Effector memory CD8-positive, alpha-beta T cell (primary cell): ENCODE measurements around the gene DPY19L3.
"Not testable (repeated sequence)": the region's sequence is repeated elsewhere in the genome, so short reads cannot be mapped to it uniquely, and the experiment has no call there.

ENCODE experiments used
- ATAC-seq: fragments of 150-1000 bp; cut with Tn5 transposase; replicated peaks from 2 replicates; pipeline ENCODE4 v1.10.0; 2021; ENCODE audit warnings: mild to moderate bottlenecking, moderate library complexity
- DNase-seq, 3 experiments: peaks; one replicate each; pipeline ENCODE4 v3.0.0; 2021
- H3K27ac Mint-ChIP-seq, 2 donors: one replicate each; pipeline ENCODE4 v1.8.0; 2022; ENCODE audit warnings: mild to moderate bottlenecking in 2 of 2, mixed read lengths in 2 of 2, moderate library complexity in 2 of 2
- H3K27me3 Mint-ChIP-seq, 2 donors: one replicate each; pipeline ENCODE4 v1.8.0; 2022; ENCODE audit warnings: mixed read lengths in 2 of 2
- H3K36me3 Mint-ChIP-seq: one replicate; pipeline ENCODE4 v1.8.0; 2022; ENCODE audit warnings: mild to moderate bottlenecking, moderate library complexity, mixed read lengths; ENCODE audit not compliant: insufficient read depth
- H3K4me1 Mint-ChIP-seq, 2 donors: one replicate each; pipeline ENCODE4 v1.8.0; 2022; ENCODE audit warnings: low read depth in 2 of 2, mixed read lengths in 2 of 2
- H3K4me3 Mint-ChIP-seq, 2 donors: one replicate each; pipeline ENCODE4 v1.8.0; 2022; ENCODE audit warnings: mild to moderate bottlenecking in 2 of 2, mixed read lengths in 2 of 2, moderate library complexity in 2 of 2
- H3K9me3 Mint-ChIP-seq, 2 donors: one replicate each; pipeline ENCODE4 v1.8.0; 2022; ENCODE audit warnings: mixed read lengths in 2 of 2

Gene DPY19L3

DNA sequence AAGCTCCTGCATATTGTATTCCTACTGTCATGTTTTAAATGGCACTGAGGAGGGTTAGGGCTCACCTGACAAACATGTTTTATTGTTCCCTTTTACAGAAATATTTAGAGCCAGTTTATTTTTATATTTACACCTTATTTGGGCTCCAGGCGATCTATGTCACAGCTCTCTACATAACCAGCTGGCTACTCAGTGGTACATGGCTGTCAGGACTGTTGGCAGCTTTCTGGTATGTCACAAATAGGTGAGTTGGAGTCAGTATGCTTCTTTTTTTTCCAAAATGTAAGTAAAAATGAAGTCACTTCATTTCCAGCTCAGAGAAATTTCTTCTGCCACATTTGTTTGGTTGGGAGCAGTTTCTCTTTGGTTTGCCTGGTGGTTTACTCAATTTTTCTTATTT lies 31.5 kb downstream of the DPY19L3 start:
- Mint-ChIP-seq H3K4me3 (no peak overlapping the region), H3K27me3 (no peaks in the 10 kb centered on the region)

DNA sequence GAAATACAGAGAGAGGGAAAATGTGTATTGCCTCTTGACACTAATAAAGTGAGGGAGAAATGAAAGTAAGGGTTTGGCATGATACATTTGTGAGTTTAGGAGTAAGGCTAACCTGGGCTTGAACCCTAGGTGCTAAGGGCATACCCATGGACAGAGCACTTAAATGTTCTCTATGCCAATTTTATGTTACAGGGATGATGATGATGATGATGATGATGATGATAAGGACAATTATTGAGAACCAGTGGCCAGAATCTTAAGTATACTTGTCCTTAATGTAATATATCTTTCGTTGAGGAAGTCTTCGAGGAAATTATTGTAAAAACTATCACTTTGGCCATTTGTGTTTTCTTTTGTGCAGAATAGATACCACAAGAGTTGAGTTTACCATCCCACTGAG lies 33.2 kb downstream of the DPY19L3 start:
- H3K4me3 Mint-ChIP-seq, result no peak overlapping the region
- no peaks in the 10 kb centered on the region for H3K4me1 Mint-ChIP-seq
- ATAC-seq (no peak), DNase-seq (no peak)
- no peak overlapping the region for H3K27ac Mint-ChIP-seq
- no peaks in the 10 kb centered on the region for H3K36me3 Mint-ChIP-seq
- H3K9me3 Mint-ChIP-seq, result no peaks in the 10 kb centered on the region
- H3K27me3 Mint-ChIP-seq, result no peaks in the 10 kb centered on the region

More for the DNA sequence above, 31.5 kb downstream of the DPY19L3 start:
- no peak for DNase-seq
- no peaks in the 10 kb centered on the region for H3K4me1 Mint-ChIP-seq
- no peak overlapping the region for H3K27ac Mint-ChIP-seq
- H3K9me3 Mint-ChIP-seq, result no peaks in the 10 kb centered on the region
- ATAC-seq, result no peak
- no peaks in the 10 kb centered on the region for H3K36me3 Mint-ChIP-seq

DNA sequence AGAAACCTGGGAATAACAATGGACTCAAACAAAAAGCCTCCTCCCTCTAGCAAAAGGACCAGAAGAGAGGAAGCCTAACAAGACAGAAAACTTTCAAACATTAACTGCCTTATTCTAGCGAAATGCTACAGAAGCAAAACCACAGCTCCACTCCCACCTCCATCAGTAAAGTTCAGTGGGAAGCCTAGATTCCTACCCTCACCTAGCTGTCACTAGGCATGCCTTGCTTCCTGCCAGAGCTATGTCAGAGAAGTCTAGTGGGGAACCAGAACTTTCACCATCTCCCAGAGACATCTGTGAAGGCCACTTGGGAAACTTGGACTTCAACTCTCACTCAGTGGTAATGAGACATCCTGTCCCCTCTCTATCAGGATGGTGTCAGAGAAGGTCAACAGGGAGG lies 37.1 kb downstream of the DPY19L3 start:
- ATAC-seq (no peak), DNase-seq (no peak)
- Mint-ChIP-seq H3K27ac (no peak overlapping the region), H3K27me3 (no peaks in the 10 kb centered on the region), H3K9me3 (no peaks in the 10 kb centered on the region), H3K4me3 (no peak overlapping the region), H3K4me1 (no peaks in the 10 kb centered on the region), H3K36me3 (no peaks in the 10 kb centered on the region)

DNA sequence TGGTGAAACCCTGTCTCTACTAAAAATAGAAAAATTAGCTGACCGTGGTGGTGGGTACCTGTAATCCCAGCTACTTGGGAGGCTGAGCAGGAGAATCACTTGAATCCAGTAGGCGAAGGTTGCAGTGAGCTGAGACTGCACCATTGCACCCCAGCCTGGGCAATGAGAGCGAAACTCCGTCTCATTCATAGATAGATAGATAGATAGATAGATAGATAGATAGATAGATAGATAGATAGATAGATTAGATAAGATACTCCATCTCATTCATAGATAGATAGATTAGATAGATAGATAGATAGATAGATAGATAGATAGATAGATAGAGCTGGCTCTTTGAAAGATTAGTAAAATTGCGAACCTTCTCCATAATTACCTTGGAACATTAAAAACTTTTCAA lies 42.0 kb downstream of the DPY19L3 start:
- H3K27me3 Mint-ChIP-seq, DNase-seq, H3K36me3 Mint-ChIP-seq, ATAC-seq, H3K9me3 Mint-ChIP-seq, H3K4me1 Mint-ChIP-seq, H3K27ac Mint-ChIP-seq, H3K4me3 Mint-ChIP-seq: not testable (repeated sequence)

DNA sequence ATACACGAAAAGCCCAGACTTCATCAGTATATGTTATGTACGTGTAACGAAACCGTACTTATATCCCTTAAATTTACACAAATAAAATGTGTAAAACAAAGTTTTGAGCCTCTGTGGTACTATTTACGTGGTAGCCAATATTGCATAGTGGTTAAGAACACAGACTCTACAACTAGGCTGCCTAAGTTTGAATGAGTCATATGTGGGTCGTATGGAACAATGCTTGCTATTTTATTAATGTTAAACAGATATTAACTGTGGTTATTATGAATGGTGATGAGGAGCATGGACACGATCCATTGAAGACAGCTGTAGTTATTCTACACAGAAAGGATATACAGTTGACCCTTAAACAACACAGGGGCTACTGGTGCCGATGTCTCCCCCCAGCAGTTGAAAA lies 42.5 kb downstream of the DPY19L3 start:
- DNase-seq (no peak), ATAC-seq (no peak)
- Mint-ChIP-seq H3K9me3 (no peaks in the 10 kb centered on the region), H3K36me3 (no peaks in the 10 kb centered on the region), H3K27me3 (no peaks in the 10 kb centered on the region), H3K27ac (no peak overlapping the region), H3K4me1 (no peaks in the 10 kb centered on the region), H3K4me3 (no peak overlapping the region)

DNA sequence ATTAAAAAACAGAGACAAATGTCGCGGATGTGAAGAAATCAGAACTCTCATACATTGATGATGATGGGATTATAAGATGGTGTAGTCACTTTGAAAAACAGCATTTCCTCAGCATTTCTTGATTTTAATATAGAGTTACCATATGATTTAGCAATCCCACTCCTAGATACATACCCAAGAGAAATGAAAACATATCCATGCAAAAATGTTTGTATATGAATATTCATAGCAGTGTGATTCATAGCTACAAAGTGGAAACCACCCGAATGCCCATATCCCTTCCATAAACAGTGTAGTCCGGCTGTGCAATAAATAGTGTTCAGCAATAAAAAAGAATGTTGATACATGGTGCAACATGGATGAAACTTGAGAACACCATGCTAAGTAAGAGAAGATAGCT lies 44.6 kb downstream of the DPY19L3 start:
- Mint-ChIP-seq H3K36me3 (no peaks in the 10 kb centered on the region), H3K4me1 (no peaks in the 10 kb centered on the region), H3K4me3 (no peak overlapping the region), H3K27ac (peak overlapping the region in 1 of 2 donors; percentile 4), H3K9me3 (no peaks in the 10 kb centered on the region), H3K27me3 (no peaks in the 10 kb centered on the region)
- ATAC-seq, result no peak
- DNase-seq, result no peak

DNA sequence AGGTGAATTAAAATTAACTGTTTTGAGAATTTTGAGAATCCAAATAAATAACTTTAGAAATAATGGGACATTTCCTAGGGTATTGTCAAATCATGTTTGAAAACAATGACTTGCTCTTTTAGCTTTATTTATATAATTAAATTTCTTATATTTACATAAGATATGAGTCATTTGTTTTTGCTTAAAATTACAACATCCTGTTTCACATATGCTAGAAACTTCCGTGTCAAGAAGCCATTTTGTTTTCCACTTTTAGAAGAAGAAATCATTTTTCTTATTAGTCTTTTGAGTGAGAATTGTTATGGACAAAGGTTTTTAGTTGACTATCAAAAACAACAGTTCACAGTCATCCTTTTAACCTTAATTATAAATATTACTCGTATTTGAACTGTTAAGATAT lies 48.2 kb downstream of the DPY19L3 start:
- Mint-ChIP-seq H3K36me3 (peaks cover 4% of the 10 kb centered on the region), H3K4me3 (no peak overlapping the region), H3K9me3 (no peaks in the 10 kb centered on the region), H3K4me1 (peaks cover 0 to 7% of the 10 kb centered on the region in 2 donors), H3K27me3 (no peaks in the 10 kb centered on the region), H3K27ac (no peak overlapping the region)
- ATAC-seq, result no peak
- DNase-seq, result no peak

DNA sequence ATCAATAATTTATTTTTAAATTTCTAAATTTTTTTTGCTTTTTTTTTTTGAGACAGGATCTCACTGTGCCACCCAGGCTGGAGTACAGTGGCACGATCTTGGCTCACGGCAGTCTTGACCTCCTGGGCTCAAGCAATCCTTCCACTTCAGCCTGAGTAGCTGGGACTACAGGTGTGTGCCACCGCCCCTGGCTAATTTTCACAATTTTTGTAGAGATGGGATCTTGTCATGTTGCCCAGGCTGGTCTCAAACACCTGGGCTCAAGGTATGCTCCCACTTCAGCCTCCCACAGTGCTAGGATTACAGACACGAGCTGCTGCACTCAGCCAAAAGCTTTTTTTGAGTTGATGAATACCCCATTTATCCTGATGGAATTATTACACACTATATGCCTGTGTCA lies 50.8 kb downstream of the DPY19L3 start:
- Mint-ChIP-seq H3K27ac (no peak overlapping the region), H3K9me3 (no peaks in the 10 kb centered on the region)

DNA sequence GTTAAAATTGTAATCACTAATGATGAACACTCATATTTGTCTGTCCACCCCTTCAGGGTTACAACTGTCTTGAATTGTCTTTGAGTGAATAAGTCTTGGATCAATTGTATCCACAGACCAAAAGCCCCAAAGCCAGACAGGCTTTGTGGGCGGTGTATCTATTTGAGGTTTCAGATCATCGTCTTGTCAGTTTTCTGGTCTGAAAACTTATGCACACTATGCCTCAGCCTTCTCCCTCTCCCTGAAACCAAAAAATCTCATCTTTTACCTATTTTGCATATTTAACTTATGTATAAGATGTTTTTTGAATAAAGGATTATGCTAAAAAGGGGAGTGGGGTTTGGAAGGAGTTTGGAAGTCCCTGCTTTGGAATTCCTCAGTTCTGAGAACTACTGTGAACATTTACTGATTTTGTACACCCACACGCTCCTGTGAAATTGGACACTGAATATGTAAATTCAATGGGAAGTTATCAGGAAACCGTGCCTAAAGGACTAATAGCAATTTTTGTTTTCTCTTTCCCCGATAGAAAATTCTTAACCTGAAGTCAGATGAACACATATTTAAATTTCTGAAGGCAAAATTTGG lies 52.1 kb downstream of the DPY19L3 start:
- no peaks in the 10 kb centered on the region for H3K9me3 Mint-ChIP-seq
- H3K27me3 Mint-ChIP-seq, result no peaks in the 10 kb centered on the region
- DNase-seq, result no peak
- no peak for ATAC-seq
- H3K27ac Mint-ChIP-seq, result peak overlapping the region; percentile 53 to 88
- no peak overlapping the region for H3K4me3 Mint-ChIP-seq
- peaks cover 4% of the 10 kb centered on the region for H3K36me3 Mint-ChIP-seq
- H3K4me1 Mint-ChIP-seq, result peaks cover 0 to 18% of the 10 kb centered on the region in 2 donors

More for the DNA sequence above, 50.8 kb downstream of the DPY19L3 start:
- Mint-ChIP-seq H3K36me3 (peaks cover 4% of the 10 kb centered on the region), H3K4me3 (no peak overlapping the region), H3K27me3 (no peaks in the 10 kb centered on the region), H3K4me1 (peaks cover 0 to 18% of the 10 kb centered on the region in 2 donors)
- DNase-seq, result no peak
- no peak for ATAC-seq

DNA sequence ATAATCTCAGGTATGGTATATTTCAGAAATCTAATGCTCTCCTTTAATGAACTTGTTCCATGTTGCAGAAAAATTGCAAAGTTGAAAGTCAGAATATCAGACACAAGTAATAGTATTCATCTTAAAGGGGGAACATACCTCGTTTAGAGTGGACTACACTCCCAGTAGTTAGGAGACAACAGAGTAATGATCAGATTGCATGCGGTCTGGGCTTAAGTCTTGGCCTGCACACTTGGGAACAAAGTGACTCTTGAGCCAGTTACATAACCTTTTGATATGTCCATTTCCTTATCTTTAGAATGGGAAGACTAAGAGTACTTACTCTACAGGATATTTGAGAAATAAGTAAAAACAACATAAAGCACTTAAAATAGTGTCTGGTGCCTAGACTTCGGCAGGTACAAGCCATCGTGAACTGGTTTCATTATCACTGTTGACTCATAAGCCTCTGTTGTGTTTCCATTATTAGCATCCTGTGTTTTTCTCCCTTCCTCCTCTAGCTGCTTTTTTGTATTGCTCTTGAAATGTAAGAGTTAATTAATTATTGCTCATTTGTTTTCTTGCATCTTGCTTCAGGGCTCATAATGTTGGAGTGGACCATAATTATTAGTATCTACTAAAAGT lies 53.0 kb downstream of the DPY19L3 start:
- no peaks in the 10 kb centered on the region for H3K27me3 Mint-ChIP-seq
- H3K4me3 Mint-ChIP-seq, result peak overlapping the region in 1 of 2 donors; percentile 53
- ATAC-seq (no peak), DNase-seq (no peak)
- H3K27ac Mint-ChIP-seq, result peak overlapping the region; percentile 53 to 88
- peaks cover 4% of the 10 kb centered on the region for H3K36me3 Mint-ChIP-seq
- no peaks in the 10 kb centered on the region for H3K9me3 Mint-ChIP-seq
- H3K4me1 Mint-ChIP-seq, result peaks cover 0 to 18% of the 10 kb centered on the region in 2 donors

DNA sequence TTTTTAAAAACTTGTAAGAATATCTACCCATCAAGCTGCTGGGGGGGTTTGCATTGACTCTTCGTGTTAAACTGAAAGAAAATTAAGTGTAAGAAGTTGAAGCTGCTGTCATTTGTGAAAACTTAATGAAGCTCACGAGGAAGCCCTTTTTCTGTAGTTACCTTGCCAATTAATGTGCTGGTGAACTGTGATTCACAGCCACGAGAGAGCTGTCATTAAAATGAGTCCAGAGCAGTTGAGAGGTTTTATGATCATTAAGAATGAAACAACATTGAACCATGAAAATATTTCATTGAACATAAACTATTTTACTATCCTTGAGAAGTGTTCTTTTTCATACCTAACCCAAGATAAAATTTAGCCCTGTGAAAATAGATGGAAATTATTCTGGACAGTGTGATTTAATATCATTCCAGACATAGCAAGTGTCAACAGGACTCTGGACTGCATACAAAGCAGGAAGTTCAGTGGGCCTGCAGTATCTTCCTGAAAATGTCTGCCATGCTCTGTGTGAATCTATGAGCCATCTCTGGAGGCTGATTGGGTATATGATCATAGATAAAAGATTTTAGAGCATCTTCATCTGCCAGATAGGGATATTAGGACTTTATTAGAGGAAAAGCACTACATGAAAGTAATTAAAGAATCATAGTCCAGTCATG lies 53.8 kb downstream of the DPY19L3 start:
- Mint-ChIP-seq H3K36me3 (peaks cover 4% of the 10 kb centered on the region), H3K4me1 (peaks cover 0 to 18% of the 10 kb centered on the region in 2 donors), H3K27me3 (no peaks in the 10 kb centered on the region), H3K4me3 (peak overlapping the region in 1 of 2 donors; percentile 53), H3K27ac (peak overlapping the region; percentile 53 to 88), H3K9me3 (no peaks in the 10 kb centered on the region)
- no peak for ATAC-seq
- DNase-seq, result no peak

DNA sequence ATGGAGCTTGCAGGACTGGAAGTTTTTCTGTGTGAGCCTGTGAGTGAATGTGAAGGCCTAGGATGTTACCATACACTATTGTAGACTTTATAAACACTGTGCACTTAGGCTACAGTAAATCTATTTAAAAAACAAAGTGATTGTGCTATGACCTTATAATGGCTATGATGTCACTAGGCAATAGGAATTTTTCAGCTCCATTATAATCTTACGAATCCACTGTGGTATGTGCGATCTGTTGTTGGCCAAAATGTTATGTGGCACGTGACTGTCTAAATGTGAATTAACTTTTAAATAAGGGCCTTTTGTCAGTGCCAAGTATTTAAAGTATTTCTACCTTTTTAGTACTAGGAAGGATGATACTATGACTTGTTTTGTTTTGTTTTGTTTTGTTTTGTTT lies 54.9 kb downstream of the DPY19L3 start:
- H3K4me3 Mint-ChIP-seq, result no peak overlapping the region
- no peaks in the 10 kb centered on the region for H3K9me3 Mint-ChIP-seq
- peak overlapping the region in 1 of 2 donors; percentile 22 for H3K27ac Mint-ChIP-seq
- DNase-seq (no peak), ATAC-seq (no peak)
- no peaks in the 10 kb centered on the region for H3K27me3 Mint-ChIP-seq
- peaks cover 0 to 18% of the 10 kb centered on the region in 2 donors for H3K4me1 Mint-ChIP-seq
- peaks cover 4% of the 10 kb centered on the region for H3K36me3 Mint-ChIP-seq

DNA sequence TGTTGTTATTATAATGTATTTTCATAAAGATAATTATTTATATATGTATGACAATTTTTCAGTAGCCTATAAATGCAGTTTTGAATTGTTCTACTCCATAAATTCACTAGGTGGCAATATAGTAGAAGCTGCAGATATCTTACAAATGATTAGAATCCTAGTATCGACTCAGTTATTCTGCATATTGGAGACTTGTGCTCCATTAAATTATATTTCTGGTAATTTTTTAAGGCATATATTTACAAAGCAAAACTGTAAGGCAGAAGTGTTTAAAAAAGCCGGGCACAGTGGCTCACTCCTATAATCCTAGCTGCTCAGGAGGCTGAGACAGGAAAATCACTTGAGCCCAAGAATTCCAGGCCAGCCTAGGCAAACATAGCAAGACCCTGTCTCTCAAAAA lies 58.7 kb downstream of the DPY19L3 start:
- ATAC-seq, result no peak
- no peak overlapping the region for H3K4me3 Mint-ChIP-seq
- H3K27ac Mint-ChIP-seq, result no peak overlapping the region
- H3K4me1 Mint-ChIP-seq, result peaks cover 0 to 5% of the 10 kb centered on the region in 2 donors
- DNase-seq, result no peak
- no peaks in the 10 kb centered on the region for H3K36me3 Mint-ChIP-seq
- H3K9me3 Mint-ChIP-seq, result no peaks in the 10 kb centered on the region
- H3K27me3 Mint-ChIP-seq, result no peaks in the 10 kb centered on the region

DNA sequence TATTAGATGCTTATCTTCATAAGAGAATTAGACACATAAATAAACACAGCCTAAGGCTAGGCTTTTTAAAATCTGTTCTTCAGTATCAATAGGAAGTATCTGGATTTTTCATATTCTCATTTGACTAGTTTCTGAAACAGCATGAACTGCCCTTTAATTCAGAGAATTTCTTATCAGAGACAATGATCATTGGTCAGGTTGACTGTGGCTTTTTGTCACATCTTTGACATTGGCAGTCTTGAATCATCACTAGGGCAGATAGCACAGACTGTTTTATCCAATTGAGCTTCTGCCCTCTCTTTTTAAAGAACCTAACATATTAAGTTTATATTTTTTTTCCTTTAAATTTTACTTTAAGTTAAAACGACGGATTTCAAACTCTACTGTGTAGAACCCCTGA lies 59.6 kb downstream of the DPY19L3 start:
- Mint-ChIP-seq H3K27ac (no peak overlapping the region), H3K4me1 (no peaks in the 10 kb centered on the region), H3K9me3 (no peaks in the 10 kb centered on the region), H3K4me3 (no peak overlapping the region), H3K27me3 (no peaks in the 10 kb centered on the region), H3K36me3 (no peaks in the 10 kb centered on the region)
- DNase-seq (no peak), ATAC-seq (no peak)
